ENCODE results near the gene TNS3.
"Not testable (repeated sequence)": the region's sequence is repeated elsewhere in the genome, so short reads cannot be mapped to it uniquely, and the experiment has no call there.

The TNS3 gene

GRCh38 chr7:47550788-47551470 lies 31.0 kb downstream of the TNS3 start:
- Mint-ChIP-seq H3K27ac (no peak overlapping the region), H3K4me1 (ENCODE audit: low read depth) (no peaks in the 10 kb centered on the region), H3K9me3 (peaks cover 2% of the 10 kb centered on the region), H3K36me3 (ENCODE audit: low read depth) (no peaks in the 10 kb centered on the region), H3K4me3 (no peak overlapping the region), H3K27me3 (no peaks in the 10 kb centered on the region)
- DNase-seq = no peak

DNA sequence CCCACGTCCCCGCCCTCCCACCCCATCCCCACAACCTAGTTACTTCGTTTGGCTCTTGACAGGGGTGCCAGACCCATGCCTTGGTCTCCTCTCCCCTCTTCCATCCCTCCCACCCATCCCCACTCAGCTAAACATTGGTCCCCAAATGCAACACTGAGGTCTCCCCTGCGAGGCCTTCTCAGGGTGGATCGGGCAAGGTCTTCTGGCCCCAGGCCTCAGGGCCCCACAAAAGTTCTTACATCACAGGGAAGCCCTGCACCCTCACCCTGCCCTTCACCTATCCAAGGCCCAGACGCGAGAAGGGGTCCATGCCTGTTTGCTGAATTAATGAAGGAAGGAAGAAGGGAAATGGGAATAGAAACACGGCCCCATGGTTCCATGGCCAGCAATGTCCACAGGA lies 32.0 kb downstream of the TNS3 start:
- Mint-ChIP-seq H3K4me1 (ENCODE audit: low read depth) (no peaks in the 10 kb centered on the region), H3K9me3 (peaks cover 2% of the 10 kb centered on the region), H3K36me3 (ENCODE audit: low read depth) (no peaks in the 10 kb centered on the region), H3K4me3 (no peak overlapping the region), H3K27me3 (no peaks in the 10 kb centered on the region), H3K27ac (no peak overlapping the region)
- DNase-seq = no peak

DNA sequence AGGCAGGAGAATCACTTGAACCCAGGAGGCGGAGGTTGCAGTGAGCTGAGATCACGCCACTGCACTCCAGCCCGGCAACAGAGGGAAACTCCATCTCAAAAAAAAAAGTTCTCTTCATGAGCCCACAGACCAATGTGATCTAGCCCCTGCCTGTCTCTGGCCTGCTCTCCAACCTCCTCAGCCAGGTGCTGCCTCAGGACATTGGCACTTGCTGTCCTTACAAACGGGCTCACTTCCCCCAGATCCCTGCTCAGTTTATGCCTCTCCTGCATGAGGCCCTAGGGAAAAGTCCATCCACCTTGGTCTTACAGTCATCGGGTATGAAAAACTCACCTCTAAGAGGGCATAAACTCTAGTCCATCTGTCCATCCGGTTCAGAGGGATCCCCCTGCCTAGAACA lies 32.5 kb downstream of the TNS3 start:
- no peak overlapping the region for H3K4me3 Mint-ChIP-seq
- no peaks in the 10 kb centered on the region for H3K36me3 Mint-ChIP-seq (ENCODE audit: low read depth)
- no peaks in the 10 kb centered on the region for H3K27me3 Mint-ChIP-seq
- no peak for DNase-seq
- peaks cover 2% of the 10 kb centered on the region for H3K9me3 Mint-ChIP-seq
- no peak overlapping the region for H3K27ac Mint-ChIP-seq
- no peaks in the 10 kb centered on the region for H3K4me1 Mint-ChIP-seq (ENCODE audit: low read depth)

DNA sequence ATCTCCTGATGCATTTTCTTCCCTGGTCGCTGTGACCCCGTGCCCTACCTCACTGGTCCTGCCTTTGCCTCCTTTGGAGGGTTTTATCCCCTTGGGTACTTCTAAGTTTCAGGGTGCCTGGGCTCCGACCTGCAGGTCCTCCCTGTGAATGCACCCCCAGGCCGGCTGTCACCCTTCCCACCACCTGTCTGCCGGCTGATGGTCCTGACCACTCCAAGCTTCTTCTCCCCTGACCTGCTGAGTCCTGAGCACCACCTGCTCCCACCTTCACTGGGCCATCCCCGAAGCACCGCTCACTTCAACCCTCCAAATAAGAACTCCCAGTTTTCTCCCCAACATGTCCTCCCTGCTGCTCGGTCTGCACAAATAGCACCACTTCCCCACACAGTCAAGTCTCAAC lies 33.4 kb downstream of the TNS3 start:
- Mint-ChIP-seq H3K27ac (no peak overlapping the region), H3K36me3 (ENCODE audit: low read depth) (no peaks in the 10 kb centered on the region), H3K27me3 (no peaks in the 10 kb centered on the region), H3K4me3 (no peak overlapping the region), H3K4me1 (ENCODE audit: low read depth) (no peaks in the 10 kb centered on the region), H3K9me3 (peaks cover 2% of the 10 kb centered on the region)
- DNase-seq = no peak

DNA sequence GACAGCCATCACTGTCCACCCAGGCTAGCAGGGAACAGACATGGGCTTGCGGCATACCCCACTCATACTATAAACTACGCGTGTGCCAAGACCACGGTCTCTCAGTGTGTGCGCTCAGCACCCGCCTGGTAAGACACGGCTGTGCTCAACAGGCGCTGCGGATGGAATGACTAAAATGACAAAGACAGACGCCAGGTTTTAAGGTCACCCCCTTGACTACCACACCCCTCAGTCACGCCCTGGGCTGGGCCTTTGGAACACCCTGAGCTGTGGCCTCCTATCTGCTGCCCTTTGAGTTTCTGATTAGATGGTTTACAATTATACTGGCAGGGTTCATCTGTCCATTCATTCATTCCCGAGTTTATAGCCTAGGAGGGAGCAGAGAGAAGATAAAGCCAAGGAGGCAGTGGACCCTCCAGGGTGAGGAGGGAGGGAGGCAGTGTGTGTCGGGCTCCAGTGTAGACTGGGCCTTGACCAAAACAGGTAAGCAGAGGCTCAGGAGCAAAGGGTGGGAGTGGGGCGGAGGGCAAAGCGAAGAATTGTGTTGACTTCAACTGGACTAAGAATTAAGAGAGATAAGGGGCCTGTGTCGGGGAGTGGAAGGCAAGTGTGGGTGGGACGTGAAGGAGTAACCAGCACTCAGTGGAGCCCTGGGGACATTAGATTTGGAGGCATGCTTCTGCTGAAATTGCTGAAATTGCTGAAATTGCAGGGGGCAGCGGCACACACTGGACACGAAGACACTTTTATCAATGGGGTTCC lies 35.0 kb downstream of the TNS3 start:
- no peak overlapping the region for H3K4me3 Mint-ChIP-seq
- no peak for DNase-seq
- no peaks in the 10 kb centered on the region for H3K9me3 Mint-ChIP-seq
- no peak overlapping the region for H3K27ac Mint-ChIP-seq
- H3K4me1 Mint-ChIP-seq (ENCODE audit: low read depth) = no peaks in the 10 kb centered on the region
- H3K36me3 Mint-ChIP-seq (ENCODE audit: low read depth) = no peaks in the 10 kb centered on the region
- no peaks in the 10 kb centered on the region for H3K27me3 Mint-ChIP-seq

DNA sequence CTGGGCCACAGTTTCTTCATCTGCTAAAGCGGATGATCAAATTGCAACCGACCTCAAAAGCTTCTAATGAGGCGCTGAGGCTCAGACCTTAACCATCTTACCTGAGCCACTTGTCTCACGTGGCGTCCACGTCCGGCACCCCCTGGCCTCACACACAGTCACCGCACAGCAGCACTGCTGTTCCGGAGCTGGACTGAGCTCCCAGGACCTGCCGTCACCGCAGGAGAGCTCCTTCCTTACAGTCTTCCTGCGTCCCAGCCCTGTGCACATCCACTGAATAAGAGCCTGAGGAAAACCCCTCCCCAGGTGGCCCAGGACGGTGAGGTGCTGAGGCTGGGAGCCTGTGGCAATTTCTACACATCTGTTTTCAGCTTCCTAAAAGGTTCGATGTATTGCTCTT lies 35.7 kb downstream of the TNS3 start:
- no peaks in the 10 kb centered on the region for H3K27me3 Mint-ChIP-seq
- DNase-seq = no peak
- H3K4me1 Mint-ChIP-seq (ENCODE audit: low read depth) = no peaks in the 10 kb centered on the region
- H3K36me3 Mint-ChIP-seq (ENCODE audit: low read depth) = no peaks in the 10 kb centered on the region
- no peak overlapping the region for H3K4me3 Mint-ChIP-seq
- H3K9me3 Mint-ChIP-seq = no peaks in the 10 kb centered on the region
- H3K27ac Mint-ChIP-seq = no peak overlapping the region

GRCh38 chr7:47544416-47544815 lies 37.5 kb downstream of the TNS3 start:
- Mint-ChIP-seq H3K4me3 (no peak overlapping the region), H3K4me1 (ENCODE audit: low read depth) (no peaks in the 10 kb centered on the region), H3K36me3 (ENCODE audit: low read depth) (no peaks in the 10 kb centered on the region), H3K27me3 (no peaks in the 10 kb centered on the region), H3K9me3 (no peaks in the 10 kb centered on the region), H3K27ac (no peak overlapping the region)
- no peak for DNase-seq

DNA sequence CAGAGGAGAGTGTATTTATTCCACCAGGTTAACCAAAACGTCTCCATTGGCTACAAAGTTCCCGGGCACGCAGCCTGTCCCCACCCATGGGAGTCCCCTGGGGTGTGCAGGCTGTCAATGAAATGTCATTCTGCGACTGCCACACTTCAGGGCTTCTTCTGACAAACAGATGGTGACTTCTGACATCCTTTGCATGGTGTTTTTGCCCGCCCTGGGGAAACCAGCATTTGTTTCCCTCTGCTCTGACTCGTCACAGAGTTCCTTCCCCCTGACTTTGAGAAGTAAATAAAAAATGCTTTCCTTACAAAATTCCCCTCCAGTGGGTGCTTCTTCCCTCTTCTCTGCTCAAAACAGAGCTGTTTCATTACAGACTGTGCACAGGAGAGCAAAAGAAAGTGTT lies 38.2 kb downstream of the TNS3 start:
- Mint-ChIP-seq H3K4me1 (ENCODE audit: low read depth) (no peaks in the 10 kb centered on the region), H3K4me3 (no peak overlapping the region), H3K27me3 (peaks cover 1% of the 10 kb centered on the region), H3K36me3 (ENCODE audit: low read depth) (no peaks in the 10 kb centered on the region), H3K9me3 (no peaks in the 10 kb centered on the region), H3K27ac (no peak overlapping the region)
- no peak for DNase-seq

DNA sequence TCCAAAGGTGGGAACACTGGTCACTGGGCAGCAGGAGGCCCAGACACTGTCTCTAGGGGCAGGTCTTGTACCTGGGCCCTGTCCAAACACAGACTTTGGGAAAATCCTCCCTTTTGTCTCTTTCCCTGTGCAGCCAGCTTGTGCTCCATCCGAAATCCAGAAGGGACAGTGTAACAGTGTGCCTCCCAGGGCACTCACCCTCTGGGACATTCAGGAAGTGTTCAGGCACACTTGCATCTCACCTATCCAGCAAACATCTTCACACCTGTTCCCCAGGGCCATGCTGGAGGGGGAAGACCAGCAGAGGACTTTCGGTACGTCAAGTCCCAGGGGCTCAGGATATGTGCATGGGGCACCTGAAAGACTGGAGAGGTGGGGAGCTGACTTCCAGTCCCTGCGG lies 38.9 kb downstream of the TNS3 start:
- H3K4me1 Mint-ChIP-seq (ENCODE audit: low read depth) = no peaks in the 10 kb centered on the region
- H3K27ac Mint-ChIP-seq = no peak overlapping the region
- peaks cover 8% of the 10 kb centered on the region for H3K27me3 Mint-ChIP-seq
- DNase-seq = no peak
- no peak overlapping the region for H3K4me3 Mint-ChIP-seq
- H3K36me3 Mint-ChIP-seq (ENCODE audit: low read depth) = no peaks in the 10 kb centered on the region
- no peaks in the 10 kb centered on the region for H3K9me3 Mint-ChIP-seq

DNA sequence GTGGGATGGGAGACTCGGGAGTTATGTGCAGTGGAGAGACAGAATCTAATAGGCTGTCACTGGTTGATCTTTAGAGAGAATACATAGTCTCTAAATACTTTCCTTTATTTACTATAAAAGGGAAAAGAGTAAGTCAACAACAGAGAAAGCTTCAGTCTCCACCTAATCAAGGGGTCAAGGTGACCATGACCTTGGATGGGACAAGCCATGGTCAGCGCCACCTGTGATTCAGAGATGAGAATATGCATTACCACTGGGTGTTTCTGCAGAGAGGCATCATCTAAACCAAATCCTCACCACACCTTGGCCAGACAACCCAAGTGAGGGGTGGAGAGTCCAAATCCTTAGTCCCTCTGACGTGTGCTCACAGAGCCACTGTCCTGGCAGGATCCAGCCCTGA lies 39.9 kb downstream of the TNS3 start:
- Mint-ChIP-seq H3K27ac (no peak overlapping the region), H3K36me3 (ENCODE audit: low read depth) (no peaks in the 10 kb centered on the region), H3K9me3 (no peaks in the 10 kb centered on the region), H3K4me3 (no peak overlapping the region), H3K4me1 (ENCODE audit: low read depth) (no peaks in the 10 kb centered on the region), H3K27me3 (peaks cover 15% of the 10 kb centered on the region)
- DNase-seq = no peak

DNA sequence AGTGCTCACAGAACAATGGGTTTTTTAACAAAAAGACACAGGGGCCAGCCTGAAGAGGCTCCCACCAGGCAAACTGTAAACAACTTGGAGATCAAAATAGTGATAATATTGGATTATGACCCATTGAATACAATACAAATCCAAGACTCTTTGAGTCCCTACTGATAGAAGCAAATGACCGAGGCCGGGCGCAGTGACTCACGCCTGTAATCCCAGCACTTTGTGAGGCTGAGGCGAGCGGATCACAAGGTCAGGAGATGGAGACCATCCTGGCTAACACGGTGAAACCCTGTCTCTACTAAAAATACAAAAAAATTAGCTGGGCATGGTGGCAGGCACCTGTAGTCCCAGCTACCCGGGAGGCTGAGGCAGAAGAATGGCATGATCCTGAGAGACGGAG lies 40.4 kb downstream of the TNS3 start:
- H3K27ac Mint-ChIP-seq; H3K9me3 Mint-ChIP-seq; H3K4me3 Mint-ChIP-seq; H3K36me3 Mint-ChIP-seq (ENCODE audit: low read depth); DNase-seq; H3K4me1 Mint-ChIP-seq (ENCODE audit: low read depth): not testable (repeated sequence)
- H3K27me3 Mint-ChIP-seq = peaks cover 17% of the 10 kb centered on the region

DNA sequence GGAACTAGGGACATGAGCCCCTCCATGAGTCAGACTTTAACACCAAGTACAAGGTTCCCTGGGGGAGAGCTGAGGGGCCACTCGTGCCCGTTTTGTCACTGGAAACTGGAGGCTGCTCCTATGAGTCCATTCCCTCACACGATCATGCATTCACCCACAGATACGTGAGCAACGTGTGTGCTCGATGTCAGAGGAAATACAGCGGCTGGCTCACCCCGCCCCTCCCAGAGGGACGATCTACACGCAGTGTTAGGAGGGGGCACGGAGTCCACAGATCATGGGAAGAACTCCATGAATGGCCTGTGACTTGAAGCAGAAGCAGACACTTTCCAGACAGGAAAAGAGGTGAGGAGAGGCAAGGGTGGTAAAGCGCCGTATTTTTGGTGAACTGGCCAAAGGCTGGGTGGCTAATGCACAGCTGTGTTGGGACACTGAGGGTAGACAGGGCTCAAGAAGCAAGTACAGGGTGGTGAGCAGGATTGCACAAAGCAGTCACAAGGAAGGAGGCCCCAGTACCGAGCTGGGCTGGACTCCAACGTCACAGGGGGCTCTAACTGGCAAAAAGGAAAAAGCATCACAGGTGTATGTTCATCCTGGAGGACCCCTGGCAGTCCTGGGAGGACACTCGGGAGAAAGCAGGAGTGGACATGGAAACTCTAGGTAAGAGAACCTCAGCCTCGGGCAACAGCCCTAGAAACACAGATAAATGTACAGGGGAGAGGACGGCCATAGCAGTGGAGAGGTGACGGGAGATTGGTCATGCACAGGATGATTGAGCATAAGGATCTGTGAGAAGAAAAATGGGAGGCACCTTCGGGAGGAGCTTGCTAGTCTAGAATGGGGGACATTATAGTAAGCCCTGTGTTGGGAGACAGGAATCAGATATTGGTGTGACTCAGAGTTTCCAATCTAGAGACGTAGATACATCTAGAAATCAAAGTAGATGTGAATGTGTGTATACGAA lies 41.2 kb downstream of the TNS3 start:
- H3K36me3 Mint-ChIP-seq (ENCODE audit: low read depth) = no peaks in the 10 kb centered on the region
- no peak for DNase-seq
- no peak overlapping the region for H3K4me3 Mint-ChIP-seq
- no peaks in the 10 kb centered on the region for H3K9me3 Mint-ChIP-seq
- peaks cover 24% of the 10 kb centered on the region for H3K27me3 Mint-ChIP-seq
- no peak overlapping the region for H3K27ac Mint-ChIP-seq
- no peaks in the 10 kb centered on the region for H3K4me1 Mint-ChIP-seq (ENCODE audit: low read depth)

- no peak overlapping the region for H3K27ac Mint-ChIP-seq
- no peaks in the 10 kb centered on the region for H3K4me1 Mint-ChIP-seq (ENCODE audit: low read depth)
- no peaks in the 10 kb centered on the region for H3K36me3 Mint-ChIP-seq (ENCODE audit: low read depth)
- no peaks in the 10 kb centered on the region for H3K9me3 Mint-ChIP-seq
- DNase-seq = no peak
- H3K27me3 Mint-ChIP-seq = peaks cover 30% of the 10 kb centered on the region
- H3K4me3 Mint-ChIP-seq = no peak overlapping the region
Measured at GRCh38 chr7:47540053-47540386, 41.9 kb downstream of the TNS3 start.

DNA sequence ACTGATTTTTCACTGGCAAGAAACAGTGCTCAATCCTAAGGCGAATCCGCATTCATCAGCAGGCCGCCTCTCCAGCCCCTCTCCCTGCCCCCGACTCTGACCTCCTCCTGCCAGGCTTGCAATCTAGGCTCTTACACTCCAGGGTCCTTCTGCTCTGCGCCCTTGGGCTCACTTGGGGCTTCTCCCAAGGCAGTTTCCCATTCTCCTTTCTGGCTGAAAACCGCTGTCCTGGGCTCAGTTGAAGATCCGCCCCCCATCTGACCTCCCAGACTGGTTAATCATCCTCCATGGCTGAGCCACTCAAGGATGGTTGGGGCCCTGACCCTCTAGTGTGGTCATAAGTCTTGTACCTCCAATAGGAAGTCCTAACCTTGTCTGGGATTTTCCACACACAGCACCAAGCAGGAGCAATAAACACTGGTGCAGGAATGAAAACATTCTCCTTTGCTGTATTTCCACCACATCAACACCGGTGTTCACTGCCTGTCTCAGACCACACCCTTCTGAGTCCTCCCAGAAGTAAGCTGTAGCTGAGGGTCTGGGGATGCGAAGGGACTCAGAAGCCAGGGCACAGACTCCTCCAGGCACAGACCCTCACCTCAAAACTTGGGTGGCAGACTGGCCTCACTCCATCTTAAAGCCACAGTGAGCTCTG lies 42.4 kb downstream of the TNS3 start:
- Mint-ChIP-seq H3K27me3 (peaks cover 34% of the 10 kb centered on the region), H3K9me3 (no peaks in the 10 kb centered on the region), H3K4me3 (no peak overlapping the region), H3K27ac (no peak overlapping the region), H3K36me3 (ENCODE audit: low read depth) (no peaks in the 10 kb centered on the region), H3K4me1 (ENCODE audit: low read depth) (no peaks in the 10 kb centered on the region)
- DNase-seq = no peak

Data from activated T-cell treated with anti-CD3 and anti-CD28 coated beads, Interleukin-2, amount 50 U/mL, for 24 hours (primary cell).